H1 (cell line): Measurements from ENCODE around the gene REPIN1. TPM values are rescaled to one million over a fixed set of nuclear protein-coding genes. Genes with fewer than 3 reads are reported as not detected.
A peak's percentile ranks its signal among the peaks of the same experiment; 100 is the strongest.

Experiments
- CHD7 ChIP-seq: fragments of 300-600 bp; sonication (generic); IDR thresholded peaks from 2 replicates; pipeline ENCODE4 v1.7.1; 2012; ENCODE audit warnings: low read length, moderate library complexity, mild to moderate bottlenecking, inconsistent platforms; ENCODE audit not compliant: insufficient replicate concordance
- CTBP2 ChIP-seq: IDR thresholded peaks from 2 replicates; pipeline ENCODE4 v1.7.0; 2011; ENCODE audit warnings: borderline replicate concordance, mild to moderate bottlenecking, moderate library complexity, mixed read lengths, low read length; ENCODE audit not compliant: insufficient read depth, insufficient read length
- GABPA ChIP-seq: IDR thresholded peaks from 2 replicates; pipeline ENCODE4 v1.6.1; 2011; ENCODE audit warnings: mild to moderate bottlenecking, low read length, moderate library complexity, borderline replicate concordance; ENCODE audit not compliant: insufficient read depth
- MAFK ChIP-seq: IDR thresholded peaks from 2 replicates; pipeline ENCODE4 v1.6.1; 2012; ENCODE audit warnings: low read depth, mild to moderate bottlenecking, improper control_type of control experiment, low read length
- RXRA ChIP-seq: IDR thresholded peaks from 2 replicates; pipeline ENCODE4 v1.6.1; 2011; ENCODE audit warnings: low read depth, mild to moderate bottlenecking, low read length, moderate library complexity; ENCODE audit not compliant: insufficient read depth
- SAP30 ChIP-seq: fragments of 300-600 bp; sonication (generic); IDR thresholded peaks from 2 replicates; pipeline ENCODE4 v1.7.1; 2012; ENCODE audit warnings: low read length, moderate library complexity, mild to moderate bottlenecking, inconsistent platforms; ENCODE audit not compliant: insufficient read depth, insufficient replicate concordance
- SP2 ChIP-seq: IDR thresholded peaks from 2 replicates; pipeline ENCODE4 v1.6.1; 2012; ENCODE audit warnings: mild to moderate bottlenecking, low read length, inconsistent platforms
- SP4 ChIP-seq: IDR thresholded peaks from 2 replicates; pipeline ENCODE4 v1.6.1; 2012; ENCODE audit warnings: low read length, inconsistent platforms
- SUZ12 ChIP-seq: fragments of 200-600 bp; sonication (generic); IDR thresholded peaks from 2 replicates; pipeline ENCODE4 v1.6.1; 2012; ENCODE audit warnings: mild to moderate bottlenecking, inconsistent platforms, low read length, moderate library complexity, mixed read lengths
- TEAD4 ChIP-seq: IDR thresholded peaks from 2 replicates; pipeline ENCODE4 v1.6.1; 2012; ENCODE audit warnings: low read depth, low read length, inconsistent platforms, mixed read lengths
- YY1 ChIP-seq: IDR thresholded peaks from 2 replicates; pipeline ENCODE4 v1.6.1; 2011; ENCODE audit warnings: low read depth, mild to moderate bottlenecking, low read length
- polyA plus RNA-seq, 7 experiments: library from polyadenylated mRNA; depleted of rRNA in 3 of 7; stranded (reverse) in 5 of 7; unstranded in 2 of 7; fragments of >200 nt in 5 of 7; fragments of 200-250 nt in 2 of 7; gene quantifications; 1 replicate in 5 of 7; 2 replicates in 1 of 7; 4 replicates in 1 of 7; pipeline versions ENCODE4 v1.2.1 to v1.2.3, GENCODE V29; 2011 to 2013; ENCODE audit warnings: missing spikeins in 2 of 7, mixed read lengths in 2 of 7
- total RNA-seq: library from RNA; stranded (reverse); fragmentation: NEBNext Ultra II Directional; extraction: Animal tissue kit (Norgen Biotek cat#: 25700); gene quantifications from 2 replicates; pipeline ENCODE4 v1.2.1, GENCODE V29; 2021

REPIN1 gene
- total and polyA plus RNA-seq, 2 of the 8 experiments (the other 6 are each of a cell fraction or from before 2014, with no cell fraction given): 98.6 to 125 TPM

DNA sequence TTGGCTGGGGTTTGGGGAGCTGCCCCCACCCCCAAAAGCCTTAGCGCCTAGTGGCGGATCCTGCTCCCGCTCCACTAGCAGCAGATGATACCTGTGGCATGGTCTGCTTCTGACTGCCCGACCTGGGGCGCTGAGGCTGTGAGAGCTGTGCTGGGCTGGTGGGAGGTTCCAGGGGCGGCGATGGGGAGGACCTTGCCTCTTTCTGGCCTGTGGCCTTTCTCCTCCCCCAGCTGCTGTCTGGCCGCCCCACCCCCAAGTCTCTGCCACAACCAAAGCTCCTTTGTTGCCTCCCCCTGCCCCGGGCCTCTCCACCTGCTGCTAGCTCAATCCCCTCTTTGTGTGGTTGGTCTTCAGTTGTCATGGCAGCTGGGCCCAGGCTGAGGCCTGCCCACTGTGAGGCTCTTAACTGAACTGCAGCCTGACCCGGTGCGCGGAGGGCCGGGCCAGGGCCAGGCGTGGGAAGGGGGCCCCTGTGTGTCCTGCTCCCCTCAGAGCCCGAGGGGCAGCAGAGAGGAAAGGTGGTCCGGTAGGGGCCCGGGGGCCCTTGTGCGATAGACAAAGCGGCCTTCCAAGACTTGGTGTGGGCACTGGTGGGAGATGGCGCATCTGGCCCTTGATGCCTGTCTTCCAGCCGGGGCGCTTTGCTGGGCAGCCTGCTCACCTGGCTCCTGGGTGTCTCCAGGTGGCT, 15.2 kb downstream of the REPIN1 start (continued):
- TF ChIP-seq CTBP2: peak; percentile 35
- TF ChIP-seq MAFK: no peak
- no peak for TF ChIP-seq SP4
- peak; percentile 29 for TF ChIP-seq CHD7
- TF ChIP-seq RXRA: no peak
- TF ChIP-seq SAP30: no peak
- peak; percentile 65; the same call in 1 of the 2 replicates for TF ChIP-seq YY1
- no peak for TF ChIP-seq TEAD4
- TF ChIP-seq SUZ12: no peak
- no peak for TF ChIP-seq GABPA
- TF ChIP-seq SP2: no peak
